Activated B cell treated with CpG ODN at 0.5 μM for 24 hours (primary cell): ENCODE data around the gene MEP1A. TPM values are rescaled to one million over a fixed set of nuclear protein-coding genes. Genes with fewer than 3 reads are reported as not detected.

Experiments used
- ATAC-seq: fragments of 200-7000 bp; cut with Tn5 transposase; one replicate; pipeline ENCODE4 v1.10.0; 2021; ENCODE audit warnings: low read depth, mild to moderate bottlenecking, moderate library complexity
- CTCF ChIA-PET: fragments of 350-600 bp; sonication (Branson Sonifier 250); formaldehyde crosslinking; loops from one replicate; lab custom pipeline; 2021; ENCODE audit warnings: antibody characterized with exemption; lab: Charles Lee
- POLR2A ChIA-PET: fragments of 350-600 bp; sonication (Branson Sonifier 250); formaldehyde crosslinking; loops from one replicate; lab custom pipeline; 2021; ENCODE audit warnings: antibody characterized with exemption; lab: Charles Lee
- DNase-seq: peaks from one replicate; pipeline ENCODE4 v3.0.0; 2022
- H3K27ac Mint-ChIP-seq: one replicate; pipeline ENCODE4 v1.8.0; 2020; ENCODE audit warnings: mixed read lengths
- H3K27me3 Mint-ChIP-seq: one replicate; pipeline ENCODE4 v1.8.0; 2021; ENCODE audit warnings: mixed read lengths
- H3K36me3 Mint-ChIP-seq: one replicate; pipeline ENCODE4 v1.8.0; 2021; ENCODE audit warnings: low read depth, mixed read lengths
- H3K4me1 Mint-ChIP-seq: one replicate; pipeline ENCODE4 v1.8.0; 2021; ENCODE audit warnings: mixed read lengths
- H3K4me3 Mint-ChIP-seq: one replicate; pipeline ENCODE4 v1.8.0; 2020; ENCODE audit warnings: mild to moderate bottlenecking, mixed read lengths
- H3K9me3 Mint-ChIP-seq: one replicate; pipeline ENCODE4 v1.8.0; 2020; ENCODE audit warnings: mixed read lengths
- CTCF ChIP-seq: fragments of 200-600 bp; IDR thresholded peaks from one replicate; pipeline ENCODE4 v1.8.0; 2022; ENCODE audit warnings: antibody characterized with exemption, mild to moderate bottlenecking
- intact Hi-C: fragments of 100-400 bp; cut with micrococcal nuclease; formaldehyde crosslinking; loops from one replicate; pipeline ENCODE4 v1.15.1; 2024
- total RNA-seq: library from RNA; stranded (reverse); gene quantifications from 2 replicates; pipeline ENCODE4 v1.2.3, GENCODE V29; 2022

MEP1A gene
- total RNA-seq, 1 donor from 2014 or later = not detected

- Mint-ChIP-seq H3K9me3 (no peaks in the 10 kb centered on the region), H3K4me1 (peaks cover 2% of the 10 kb centered on the region), H3K27me3 (no peaks in the 10 kb centered on the region), H3K4me3 (no peak overlapping the region), H3K27ac (no peak overlapping the region), H3K36me3 (no peaks in the 10 kb centered on the region)
- CTCF ChIA-PET = no interaction called here
- POLR2A ChIA-PET = no interaction called here
- TF ChIP-seq CTCF = no peak
- intact Hi-C loops = no loop called here
- ATAC-seq = no peak
- no peak for DNase-seq
These were observed 17.0 kb upstream of the MEP1A start for GRCh38 chr6:46776070-46776712.

DNA sequence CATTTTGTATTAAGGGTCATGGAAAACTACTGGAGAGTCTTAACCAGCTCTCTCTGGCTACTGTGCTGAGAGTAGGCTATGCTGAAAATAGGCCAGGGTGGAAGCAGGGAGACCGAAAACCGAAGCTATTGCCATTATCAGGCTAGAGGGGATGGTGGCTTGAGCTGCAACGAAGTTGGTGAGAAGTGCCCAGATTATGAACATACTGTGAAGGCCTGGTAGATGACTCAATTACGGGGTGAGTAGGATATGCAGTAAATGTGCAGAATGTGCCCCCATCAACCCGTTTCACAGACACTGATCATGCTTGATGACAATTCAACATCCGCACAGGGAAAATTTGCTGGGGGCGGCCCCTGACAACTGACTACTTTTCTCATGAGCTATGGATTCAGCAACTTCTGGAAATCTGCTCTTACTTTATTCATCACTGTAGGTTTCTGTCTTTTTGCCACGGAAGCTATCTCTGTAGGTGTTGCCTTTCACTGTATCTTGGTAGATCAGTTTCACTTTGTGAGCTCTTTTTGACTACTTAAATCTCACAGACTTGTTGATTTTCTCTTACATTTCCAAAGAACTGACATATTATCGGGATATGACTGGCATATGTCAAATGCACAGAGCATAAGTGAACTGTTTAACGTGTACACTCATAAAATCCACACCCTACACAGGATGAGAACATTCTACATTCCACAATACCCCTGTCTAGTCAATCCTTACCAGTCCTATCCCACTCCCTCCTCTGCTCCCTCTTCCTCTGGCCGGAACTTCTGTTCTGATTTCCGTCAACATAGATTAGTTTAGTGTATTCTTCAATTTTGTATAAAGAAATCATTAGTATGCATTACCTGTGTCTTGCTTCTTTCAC lies 15.5 kb upstream of the MEP1A start:
- no peaks in the 10 kb centered on the region for H3K36me3 Mint-ChIP-seq
- H3K27ac Mint-ChIP-seq = no peak overlapping the region
- no peaks in the 10 kb centered on the region for H3K9me3 Mint-ChIP-seq
- no peak for TF ChIP-seq CTCF
- H3K27me3 Mint-ChIP-seq = no peaks in the 10 kb centered on the region
- CTCF ChIA-PET = interaction anchor here (1.6 kb wide), 1 partner anchor 357 kb away, joined by 3 read pairs; no protein-coding TSS in a partner anchor
- no peak overlapping the region for H3K4me3 Mint-ChIP-seq
- H3K4me1 Mint-ChIP-seq = no peaks in the 10 kb centered on the region
- ATAC-seq = no peak
- intact Hi-C loops = no loop called here
- POLR2A ChIA-PET = no interaction called here
- no peak for DNase-seq

GRCh38 chr6:46781478-46782378 lies 11.5 kb upstream of the MEP1A start:
- Mint-ChIP-seq H3K4me3 (no peak overlapping the region), H3K27me3 (no peaks in the 10 kb centered on the region), H3K36me3 (no peaks in the 10 kb centered on the region), H3K27ac (no peak overlapping the region), H3K4me1 (no peaks in the 10 kb centered on the region), H3K9me3 (no peaks in the 10 kb centered on the region)
- ChIA-PET POLR2A (no interaction called here), CTCF (no interaction called here)
- TF ChIP-seq CTCF = no peak
- ATAC-seq = no peak
- intact Hi-C loops = loop anchor here (1.0 to 2.0 kb wide), 3 partner anchors 362 to 691 kb away; no protein-coding TSS in a partner anchor
- no peak for DNase-seq

GRCh38 chr6:46784535-46784934 lies 8.7 kb upstream of the MEP1A start:
- no peak for TF ChIP-seq CTCF
- intact Hi-C loops = no loop called here
- ATAC-seq = no peak
- Mint-ChIP-seq H3K27me3 (no peaks in the 10 kb centered on the region), H3K9me3 (no peaks in the 10 kb centered on the region), H3K36me3 (no peaks in the 10 kb centered on the region), H3K4me1 (no peaks in the 10 kb centered on the region), H3K4me3 (no peak overlapping the region), H3K27ac (no peak overlapping the region)
- POLR2A ChIA-PET = no interaction called here
- no peak for DNase-seq
- CTCF ChIA-PET = no interaction called here
